Epithelial cell of proximal tubule (primary cell): Measurements from ENCODE around the gene FAM131B. TPM values are rescaled to one million over a fixed set of nuclear protein-coding genes. Genes with fewer than 3 reads are reported as not detected.

Source experiments
- DNase-seq: peaks from one replicate; pipeline ENCODE4 v3.0.0-alpha.2; 2011; ENCODE audit warnings: low read depth
- H3K4me3 ChIP-seq: 2 replicates; pipeline ENCODE4 v1.5.1; 2011; ENCODE audit warnings: low read depth, mild to moderate bottlenecking, low read length
- total RNA-seq: library from RNA; depleted of rRNA; stranded (reverse); fragments of >200 nt; gene quantifications from 2 replicates; pipeline ENCODE4 v1.2.3, GENCODE V29; 2015
- TF ChIP-seq, protein P1 (sequence below): conservative IDR thresholded peaks from 2 replicates; pipeline ENCODE4 v1.5.1; 2012; ENCODE audit warnings: low read depth, mild to moderate bottlenecking, low read length

The FAM131B gene
- total RNA-seq, 1 donor from 2014 or later, result 1.5 TPM

DNA sequence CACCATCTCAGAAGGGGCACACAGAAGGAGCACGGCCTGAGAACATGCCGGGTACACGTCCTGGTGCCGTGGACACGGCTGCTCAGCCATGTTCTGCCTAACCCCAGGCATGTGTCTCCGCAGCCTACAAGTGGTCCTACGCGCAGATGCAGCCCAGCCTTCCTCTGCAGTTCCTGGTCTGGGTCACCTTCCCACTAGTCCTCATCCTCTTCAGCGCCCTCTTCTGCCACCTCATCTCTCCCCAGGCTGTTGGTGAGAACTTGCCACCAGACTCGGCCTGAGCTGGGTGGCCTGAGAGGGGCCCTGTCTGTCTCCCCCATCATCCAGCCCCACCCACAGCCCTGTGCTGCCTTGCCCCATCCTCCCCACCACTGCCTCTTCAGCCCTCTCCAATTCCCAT lies 41.3 kb downstream of the FAM131B start:
- H3K4me3 ChIP-seq, result no peak overlapping the region
- no peak for DNase-seq
- TF ChIP-seq, protein P1, sequence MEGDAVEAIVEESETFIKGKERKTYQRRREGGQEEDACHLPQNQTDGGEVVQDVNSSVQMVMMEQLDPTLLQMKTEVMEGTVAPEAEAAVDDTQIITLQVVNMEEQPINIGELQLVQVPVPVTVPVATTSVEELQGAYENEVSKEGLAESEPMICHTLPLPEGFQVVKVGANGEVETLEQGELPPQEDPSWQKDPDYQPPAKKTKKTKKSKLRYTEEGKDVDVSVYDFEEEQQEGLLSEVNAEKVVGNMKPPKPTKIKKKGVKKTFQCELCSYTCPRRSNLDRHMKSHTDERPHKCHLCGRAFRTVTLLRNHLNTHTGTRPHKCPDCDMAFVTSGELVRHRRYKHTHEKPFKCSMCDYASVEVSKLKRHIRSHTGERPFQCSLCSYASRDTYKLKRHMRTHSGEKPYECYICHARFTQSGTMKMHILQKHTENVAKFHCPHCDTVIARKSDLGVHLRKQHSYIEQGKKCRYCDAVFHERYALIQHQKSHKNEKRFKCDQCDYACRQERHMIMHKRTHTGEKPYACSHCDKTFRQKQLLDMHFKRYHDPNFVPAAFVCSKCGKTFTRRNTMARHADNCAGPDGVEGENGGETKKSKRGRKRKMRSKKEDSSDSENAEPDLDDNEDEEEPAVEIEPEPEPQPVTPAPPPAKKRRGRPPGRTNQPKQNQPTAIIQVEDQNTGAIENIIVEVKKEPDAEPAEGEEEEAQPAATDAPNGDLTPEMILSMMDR, result no peak

- no peak for DNase-seq
- TF ChIP-seq, protein P1, result no peak
- H3K4me3 ChIP-seq, result no peak overlapping the region
Measured at GRCh38 chr7:143320620-143321019, 41.9 kb downstream of the FAM131B start.

DNA sequence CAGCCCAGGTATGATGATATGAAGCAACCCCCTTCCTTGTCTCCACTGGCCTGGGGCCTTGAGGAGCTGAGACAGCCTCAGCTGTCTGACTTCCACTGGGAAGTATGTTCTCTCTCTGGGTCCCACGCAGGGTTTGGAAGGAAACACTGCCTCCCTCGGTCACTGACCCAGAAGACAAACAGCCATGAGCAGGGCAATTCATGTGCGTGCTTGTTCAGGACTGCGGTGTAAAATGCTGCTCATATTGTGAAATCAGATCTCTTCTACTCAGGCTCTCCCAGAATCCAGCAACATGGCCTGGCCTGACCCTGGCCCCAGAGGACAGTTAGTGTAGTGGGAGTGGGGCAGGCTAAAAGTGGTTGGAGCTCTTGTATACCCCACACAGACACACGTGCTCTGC lies 43.9 kb downstream of the FAM131B start:
- no peak for DNase-seq
- H3K4me3 ChIP-seq, result no peak overlapping the region

GRCh38 chr7:143316492-143316891 lies 46.0 kb downstream of the FAM131B start:
- TF ChIP-seq, protein P1, result no peak
- no peak for DNase-seq
- no peak overlapping the region for H3K4me3 ChIP-seq

More for the DNA sequence above, 43.9 kb downstream of the FAM131B start:
- TF ChIP-seq, protein P1, result no peak

DNA sequence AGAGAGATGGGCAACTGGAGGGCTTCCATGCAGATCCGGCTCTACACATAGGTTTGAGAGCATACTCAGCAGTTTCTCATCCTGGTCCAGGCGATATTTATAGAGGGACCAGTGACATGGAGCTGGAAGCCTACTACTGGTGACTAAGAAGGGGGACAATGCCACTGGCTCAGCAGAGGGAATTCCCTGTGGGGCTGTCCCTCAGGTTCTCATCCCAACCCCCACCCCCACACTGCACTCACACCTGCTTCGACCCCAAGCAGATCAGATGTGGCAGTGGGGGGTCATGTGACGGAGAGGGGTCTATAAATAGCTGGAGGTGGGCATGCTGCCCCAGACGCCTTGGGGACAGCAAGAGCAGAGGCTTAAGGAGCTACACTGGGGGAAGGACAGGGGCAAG lies 46.7 kb downstream of the FAM131B start, which contains the start of gene CLCN1:
CLCN1 (plus strand) TSS at position 336 of the 400 bp plus-strand sequence. CDS start 102 bp downstream, outside the sequence.
- no peak for DNase-seq
- TF ChIP-seq, protein P1, result no peak
- no peak within 1 kb of the TSS for H3K4me3 ChIP-seq

GRCh38 chr7:143314127-143314526 lies 48.4 kb downstream of the FAM131B start:
- no peak overlapping the region for H3K4me3 ChIP-seq
- no peak for DNase-seq
- TF ChIP-seq, protein P1, result no peak

GRCh38 chr7:143308632-143309031 lies 53.9 kb downstream of the FAM131B start:
- no peak for DNase-seq
- H3K4me3 ChIP-seq, result no peak overlapping the region
- TF ChIP-seq, protein P1, result no peak
